GM23338 (cell line): ENCODE results near the gene ATRIP. TPM values are rescaled to one million over a fixed set of nuclear protein-coding genes. Genes with fewer than 3 reads are reported as not detected.
A peak's percentile ranks its signal among the peaks of the same experiment; 100 is the strongest.

Source experiments
- ATAC-seq: fragments of 200-7000 bp; cut with Tn5 transposase; 3 replicates; pipeline ENCODE4 v1.9.1; 2020
- DNase-seq: peaks from one replicate; pipeline ENCODE4 v3.0.0-alpha.2; 2015; ENCODE audit warnings: low spot score
- H2AFZ ChIP-seq: fragments of 200-600 bp; sonication (generic); 2 replicates; pipeline ENCODE4 v1.8.0; 2016; ENCODE audit warnings: antibody characterized with exemption, mild to moderate bottlenecking, moderate library complexity
- H3F3A ChIP-seq: fragments of 200-600 bp; sonication (generic); replicated peaks from 2 replicates; pipeline ENCODE4 v1.8.0; 2017; ENCODE audit warnings: antibody characterized with exemption, mixed run types, low read depth
- H3K27ac ChIP-seq: fragments of 200-600 bp; sonication (generic); 2 replicates; pipeline ENCODE4 v1.6.1; 2016; ENCODE audit warnings: low read depth
- H3K27me3 ChIP-seq: fragments of 200-600 bp; sonication (generic); 2 replicates; pipeline ENCODE4 v1.8.0; 2016; ENCODE audit warnings: mild to moderate bottlenecking, mixed run types, moderate library complexity; ENCODE audit not compliant: insufficient read depth
- H3K36me3 ChIP-seq: fragments of 200-600 bp; sonication (generic); 2 replicates; pipeline ENCODE4 v1.8.0; 2016; ENCODE audit warnings: mild to moderate bottlenecking; ENCODE audit not compliant: insufficient read depth
- H3K4me1 ChIP-seq: fragments of 200-600 bp; sonication (generic); 2 replicates; pipeline ENCODE4 v1.8.0; 2016; ENCODE audit warnings: mild to moderate bottlenecking, moderate library complexity; ENCODE audit not compliant: insufficient read depth
- H3K4me2 ChIP-seq: fragments of 200-600 bp; sonication (generic); 2 replicates; pipeline ENCODE4 v1.7.1; 2017; ENCODE audit warnings: mixed run types
- H3K4me3 ChIP-seq: fragments of 200-600 bp; sonication (generic); 2 replicates; pipeline ENCODE4 v1.6.1; 2016; ENCODE audit warnings: mixed run types
- H3K79me2 ChIP-seq: fragments of 200-600 bp; sonication (generic); replicated peaks from 2 replicates; pipeline ENCODE4 v1.8.0; 2017; ENCODE audit warnings: mild to moderate bottlenecking; ENCODE audit not compliant: insufficient read depth
- H3K9me2 ChIP-seq: fragments of 200-600 bp; sonication (generic); 2 replicates; pipeline ENCODE4 v1.8.0; 2017; ENCODE audit not compliant: insufficient read depth
- H4K20me1 ChIP-seq: fragments of 200-600 bp; sonication (generic); replicated peaks from 2 replicates; pipeline ENCODE4 v1.8.0; 2017; ENCODE audit warnings: mild to moderate bottlenecking; ENCODE audit not compliant: insufficient read depth
- H3K27ac Mint-ChIP-seq: 2 replicates; pipeline ENCODE4 v1.8.0; 2020; ENCODE audit warnings: inconsistent platforms, mild to moderate bottlenecking, moderate library complexity, mixed read lengths
- H3K27me3 Mint-ChIP-seq: 3 replicates; pipeline ENCODE4 v1.8.0; 2022; ENCODE audit warnings: low read depth, mild to moderate bottlenecking, moderate library complexity, mixed read lengths, inconsistent platforms; ENCODE audit not compliant: insufficient read depth, poor library complexity
- H3K36me3 Mint-ChIP-seq: 3 replicates; pipeline ENCODE4 v1.8.0; 2021; ENCODE audit warnings: low read depth, mild to moderate bottlenecking, inconsistent platforms, moderate library complexity, mixed read lengths
- H3K4me1 Mint-ChIP-seq: 3 replicates; pipeline ENCODE4 v1.8.0; 2020; ENCODE audit warnings: mild to moderate bottlenecking, inconsistent platforms, mixed read lengths
- H3K4me3 Mint-ChIP-seq: 3 replicates; pipeline ENCODE4 v1.8.0; 2021; ENCODE audit warnings: moderate library complexity, mild to moderate bottlenecking, inconsistent platforms, mixed read lengths
- H3K9me3 Mint-ChIP-seq: 3 replicates; pipeline ENCODE4 v1.8.0; 2020; ENCODE audit warnings: moderate library complexity, mild to moderate bottlenecking, inconsistent platforms, mixed read lengths
- CREB1 ChIP-seq: fragments of 250-450 bp; sonication (Bioruptor Pico); IDR thresholded peaks from 2 replicates; pipeline ENCODE4 v1.5.0; 2020; ENCODE audit warnings: low read depth, mild to moderate bottlenecking, moderate library complexity
- CTCF ChIP-seq, 2 experiments: fragments of 200-600 bp in 1 of 2; sonication (generic) in 1 of 2; conservative IDR thresholded peaks; 2 replicates each; pipeline versions ENCODE4 v1.5.1 to v1.6.1; 2016 to 2017; ENCODE audit warnings: antibody characterized with exemption in 2 of 2, low read depth in 2 of 2, mild to moderate bottlenecking in 2 of 2, moderate library complexity in 1 of 2
- ETS1 ChIP-seq: IDR thresholded peaks from 2 replicates; pipeline ENCODE4 v1.6.1; 2016; ENCODE audit warnings: antibody characterized with exemption
- EZH2 ChIP-seq: fragments of 200-600 bp; sonication (generic); IDR thresholded peaks from one replicate; pipeline ENCODE4 v1.8.0; 2017; ENCODE audit warnings: antibody characterized with exemption, mild to moderate bottlenecking, low read depth; ENCODE audit not compliant: unreplicated experiment
- EZH2phosphoT487 ChIP-seq: fragments of 200-600 bp; sonication (generic); IDR thresholded peaks from one replicate; pipeline ENCODE4 v1.8.1; 2018; ENCODE audit warnings: antibody characterized with exemption; ENCODE audit not compliant: unreplicated experiment
- JUNB ChIP-seq: IDR thresholded peaks from one replicate; pipeline ENCODE4 v1.6.1; 2016; ENCODE audit warnings: antibody characterized with exemption; ENCODE audit not compliant: unreplicated experiment
- NANOG ChIP-seq: IDR thresholded peaks from 2 replicates; pipeline ENCODE4 v1.6.1; 2016; ENCODE audit warnings: antibody characterized with exemption, borderline replicate concordance
- POLR2AphosphoS5 ChIP-seq: IDR thresholded peaks from 2 replicates; pipeline ENCODE4 v1.6.1; 2016; ENCODE audit warnings: antibody characterized with exemption, low read depth
- REST ChIP-seq: IDR thresholded peaks from one replicate; pipeline ENCODE4 v1.6.1; 2018; ENCODE audit warnings: antibody characterized with exemption; ENCODE audit not compliant: unreplicated experiment
- STAT1 ChIP-seq: IDR thresholded peaks from one replicate; pipeline ENCODE4 v1.6.1; 2016; ENCODE audit warnings: antibody characterized with exemption; ENCODE audit not compliant: unreplicated experiment
- ZNF114 ChIP-seq: fragments of 250-450 bp; sonication (Bioruptor Pico); IDR thresholded peaks from 2 replicates; pipeline ENCODE4 v1.5.0; 2020; ENCODE audit warnings: mild to moderate bottlenecking, moderate library complexity
- ZNF331 ChIP-seq: fragments of 250-450 bp; sonication (Bioruptor Pico); IDR thresholded peaks from 2 replicates; pipeline ENCODE4 v1.5.0; 2020; ENCODE audit warnings: low read depth, mild to moderate bottlenecking, moderate library complexity
- ZNF462 ChIP-seq: fragments of 250-450 bp; sonication (Bioruptor Pico); IDR thresholded peaks from 2 replicates; pipeline ENCODE4 v1.5.0; 2020; ENCODE audit warnings: mild to moderate bottlenecking, moderate library complexity
- polyA plus RNA-seq: library from polyadenylated mRNA; unstranded; fragments of >200 nt; fragmentation: Nextera tagmentation; extraction: Ambion mirVana; gene quantifications from 2 replicates; pipeline ENCODE4 v1.2.1, GENCODE V29; 2016
- total RNA-seq: library from RNA; depleted of rRNA; stranded (reverse); fragments of >200 nt; shearing (Covaris generic); gene quantifications from 2 replicates; pipeline ENCODE4 v1.2.3, GENCODE V29; 2014

The ATRIP gene
- total and polyA plus RNA-seq, 2 experiments from 2014 or later: 5.8 to 17.3 TPM

GRCh38 chr3:48503401-48504050 lies 57.0 kb downstream of the ATRIP start:
- Histone ChIP-seq H3F3A (no peaks in the 10 kb centered on the region), H3K9me2 (no peaks in the 10 kb centered on the region), H3K27ac (no peak overlapping the region), H2AFZ (peak overlapping the region; percentile 94; the same call in 1 of the 2 replicates), H3K79me2 (peaks cover 5% of the 10 kb centered on the region; the same call in 1 of the 2 replicates), H3K36me3 (0 out of 2 replicates have a peak, but pooled peaks cover 2% of the 10 kb centered on the region), H3K4me1 (peaks cover 21% of the 10 kb centered on the region), H4K20me1 (no peaks in the 10 kb centered on the region), H3K27me3 (no peaks in the 10 kb centered on the region), H3K4me3 (peak overlapping the region; percentile 85), H3K4me2 (peak overlapping the region; percentile 95)
- Mint-ChIP-seq H3K36me3 (peaks cover 16% of the 10 kb centered on the region), H3K27me3 (peaks cover 21% of the 10 kb centered on the region), H3K27ac (no peak overlapping the region), H3K4me1 (peaks cover 30% of the 10 kb centered on the region), H3K4me3 (peak overlapping the region; percentile 82), H3K9me3 (peaks cover 2% of the 10 kb centered on the region; the same call in 2 of the 3 replicates)
- ATAC-seq: peak; percentile 40
- TF ChIP-seq ZNF331 (no peak), CREB1 (CRISPR knock-in tag) (no peak), ETS1 (no peak), NANOG (no peak), CTCF (conservative IDR thresholded peaks at IDR 0.05; ENCODE audit: low read depth in 2 of 2) (no peak), EZH2phosphoT487 (no peak), REST (no peak), ZNF462 (no peak), EZH2 (no peak), JUNB (no peak), STAT1 (no peak), POLR2AphosphoS5 (no peak; the same call in 1 of the 2 replicates), ZNF114 (CRISPR knock-in tag) (no peak)
- DNase-seq: peak; percentile 65
